ENCODE data around the gene PCCA.

DNA sequence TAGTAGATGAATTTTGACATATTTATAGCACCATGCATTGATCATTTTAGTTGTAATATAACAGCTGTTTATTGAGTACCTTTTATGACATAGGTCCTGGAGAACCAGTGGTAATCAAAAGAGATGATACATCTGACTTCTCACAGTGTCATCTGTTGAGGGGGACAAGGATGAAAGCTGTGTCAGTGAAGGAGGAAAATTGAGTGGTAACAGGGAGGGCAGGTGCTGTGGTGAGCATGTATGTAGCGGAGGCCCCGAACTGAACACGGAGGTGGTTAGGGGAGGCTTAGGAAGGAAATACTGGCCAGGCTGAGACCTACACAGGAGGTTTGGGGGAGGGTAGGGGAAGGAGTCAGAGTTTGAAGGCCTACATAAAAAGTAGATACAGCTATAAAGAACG is 300.0 kb downstream of the PCCA start:
- no peak for TF ChIP-seq ZNF703 (CRISPR knock-in tag; IDR thresholded peaks at IDR 0.05; ENCODE audit: borderline replicate concordance)
- no peak for TF ChIP-seq REST (IDR thresholded peaks at IDR 0.05; ENCODE audit: borderline replicate concordance in 1 of 2, low read depth in 1 of 2, low read length in 2 of 2)
- TF ChIP-seq GMEB1 (CRISPR knock-in tag; IDR thresholded peaks at IDR 0.05; ENCODE audit: borderline replicate concordance), result no peak
- TF ChIP-seq ZFP36L2 (CRISPR knock-in tag; IDR thresholded peaks at IDR 0.05), result no peak
- TF ChIP-seq ZNF281 (CRISPR knock-in tag; IDR thresholded peaks at IDR 0.05; ENCODE audit: borderline replicate concordance), result no peak
- no peak for TF ChIP-seq ZNF460 (CRISPR knock-in tag; IDR thresholded peaks at IDR 0.05; ENCODE audit: borderline replicate concordance)
- no peak for TF ChIP-seq USF2 (IDR thresholded peaks at IDR 0.05; ENCODE audit: low read depth, low read length)
- no peak for TF ChIP-seq USF2 (CRISPR knock-in tag; IDR thresholded peaks at IDR 0.05; ENCODE audit: borderline replicate concordance)
- TF ChIP-seq FOXM1 (CRISPR knock-in tag; IDR thresholded peaks at IDR 0.05), result no peak
- no peak for TF ChIP-seq ETV6 (CRISPR knock-in tag; conservative IDR thresholded peaks at IDR 0.05)
- TF ChIP-seq MAFF (IDR thresholded peaks at IDR 0.05; ENCODE audit: low read depth, low read length), result no peak
- no peak for TF ChIP-seq ZNF615 (CRISPR knock-in tag; IDR thresholded peaks at IDR 0.05; ENCODE audit: borderline replicate concordance)
- TF ChIP-seq ZNF138 (CRISPR knock-in tag; IDR thresholded peaks at IDR 0.05; ENCODE audit: low read depth), result no peak
